Measurements from ENCODE around the gene SELENOI.
"Not testable (repeated sequence)": the region's sequence is repeated elsewhere in the genome, so short reads cannot be mapped to it uniquely, and the experiment has no call there.

Gene SELENOI

DNA sequence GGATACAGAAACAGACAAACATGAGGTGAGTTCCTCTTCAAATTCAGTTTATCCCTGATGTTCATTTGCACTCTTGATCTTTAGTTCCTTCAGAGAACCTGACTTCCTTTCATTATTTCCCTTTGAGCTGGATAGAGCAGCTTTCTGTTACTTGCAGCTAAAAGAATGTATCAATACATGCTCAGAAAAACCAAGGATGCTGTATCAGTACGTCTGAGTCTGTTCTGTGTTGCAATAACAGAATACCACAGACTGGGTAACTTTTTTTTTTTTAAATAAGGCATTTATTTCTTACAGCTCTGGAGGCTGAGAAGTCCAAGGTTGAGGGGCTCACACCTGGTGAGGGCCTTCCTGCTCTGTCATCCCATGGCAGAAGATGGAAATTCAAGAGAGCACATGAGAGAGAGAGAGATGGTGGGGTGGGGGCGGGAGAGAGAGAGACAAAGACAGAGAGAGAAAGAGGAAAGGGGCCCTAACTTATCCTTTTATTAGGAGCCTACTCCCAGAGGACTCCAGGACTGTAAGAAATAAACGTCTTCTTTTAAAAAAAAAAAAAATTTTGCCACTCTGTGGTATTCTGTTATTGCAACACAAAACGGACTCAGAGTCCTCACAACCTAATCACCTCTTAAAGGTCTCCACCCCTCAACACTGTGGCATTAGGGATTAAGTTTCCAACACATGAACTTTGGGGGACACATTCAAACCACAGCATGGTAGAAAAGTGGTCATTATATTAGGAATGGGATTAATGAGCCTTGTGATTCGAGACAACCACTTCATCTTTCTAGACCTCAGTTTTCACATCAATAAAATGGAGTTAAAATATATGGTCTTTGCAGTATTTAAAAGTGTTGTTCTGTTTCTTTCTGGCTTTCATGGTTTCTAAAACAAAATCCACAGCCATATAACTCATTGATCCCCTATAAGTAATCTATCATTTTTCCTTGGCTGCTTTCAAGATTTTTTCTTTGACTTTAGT, 18.4 kb upstream of the SELENOI start:
- no peak for DNase-seq (ENCODE audit: low spot score)

- not testable (repeated sequence) for DNase-seq (ENCODE audit: low spot score)
These were observed 16.9 kb upstream of the SELENOI start for GRCh38 chr2:26329083-26329482.

GRCh38 chr2:26330114-26330549, 15.8 kb upstream of the SELENOI start:
- DNase-seq (ENCODE audit: low spot score): peak; percentile 79

- DNase-seq (ENCODE audit: low spot score): no peak
These were observed 15.3 kb upstream of the SELENOI start for GRCh38 chr2:26330604-26331003.

DNA sequence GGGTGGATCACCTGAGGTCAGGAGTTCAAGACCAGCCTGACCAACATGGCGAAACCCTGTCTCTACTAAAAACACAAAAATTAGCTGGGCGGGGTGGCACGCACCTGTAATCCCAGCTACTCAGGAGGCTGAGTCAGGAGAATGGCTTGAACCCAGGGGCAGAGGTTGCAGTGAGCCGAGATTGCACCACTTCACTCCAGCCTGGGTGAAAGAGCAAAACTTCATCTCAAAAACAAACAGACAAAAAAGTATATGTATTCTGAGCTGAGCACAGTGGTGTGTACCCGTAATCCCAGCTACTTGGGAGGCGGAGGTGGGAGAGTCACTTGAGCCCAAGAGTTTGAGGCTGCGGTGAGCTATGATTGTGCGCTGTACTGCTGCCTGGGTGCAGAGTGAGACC, 14.6 kb upstream of the SELENOI start:
- DNase-seq (ENCODE audit: low spot score): not testable (repeated sequence)

DNA sequence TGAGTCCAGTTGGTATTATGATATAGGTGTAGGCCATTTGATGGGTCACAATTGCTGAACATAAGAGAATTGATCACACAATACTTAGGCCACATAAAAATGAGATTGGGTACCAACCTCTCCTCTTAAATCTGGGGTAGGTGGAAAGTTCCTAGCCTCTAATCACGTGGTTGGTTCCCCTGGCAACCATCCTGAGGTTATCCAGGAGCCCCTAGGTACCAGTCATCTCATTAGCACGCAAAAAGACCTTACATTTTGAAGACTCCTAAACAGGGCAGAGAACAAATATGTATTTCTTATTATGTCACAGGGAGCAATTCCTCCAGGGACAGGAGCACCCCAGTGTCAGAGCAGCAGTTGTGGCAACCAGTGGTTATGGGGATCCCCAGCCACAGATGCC, 12.7 kb upstream of the SELENOI start:
- no peak for DNase-seq (ENCODE audit: low spot score)

- DNase-seq (ENCODE audit: low spot score): no peak
These were observed 10.7 kb upstream of the SELENOI start for GRCh38 chr2:26335231-26335630.

DNA sequence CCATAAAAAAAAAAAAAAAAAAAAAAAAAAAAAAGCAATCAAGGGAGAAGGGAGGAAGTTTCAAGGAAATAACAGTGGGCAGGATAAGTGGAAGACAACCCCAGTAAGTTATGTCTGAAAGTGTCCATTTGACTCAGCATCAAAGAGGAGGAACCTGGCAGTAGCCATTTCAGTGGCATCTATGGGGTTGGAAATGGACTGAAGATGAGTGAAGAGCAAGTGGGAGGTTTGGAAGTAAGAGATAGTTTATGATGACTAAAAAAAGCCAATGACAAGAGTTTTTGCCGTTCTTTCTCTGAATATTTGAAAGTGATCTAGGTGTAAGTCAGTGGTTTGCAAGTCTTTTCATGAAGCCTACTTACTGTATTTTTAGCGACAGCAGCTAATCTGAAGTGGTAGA, 9.2 kb upstream of the SELENOI start:
- DNase-seq (ENCODE audit: low spot score): no peak

DNA sequence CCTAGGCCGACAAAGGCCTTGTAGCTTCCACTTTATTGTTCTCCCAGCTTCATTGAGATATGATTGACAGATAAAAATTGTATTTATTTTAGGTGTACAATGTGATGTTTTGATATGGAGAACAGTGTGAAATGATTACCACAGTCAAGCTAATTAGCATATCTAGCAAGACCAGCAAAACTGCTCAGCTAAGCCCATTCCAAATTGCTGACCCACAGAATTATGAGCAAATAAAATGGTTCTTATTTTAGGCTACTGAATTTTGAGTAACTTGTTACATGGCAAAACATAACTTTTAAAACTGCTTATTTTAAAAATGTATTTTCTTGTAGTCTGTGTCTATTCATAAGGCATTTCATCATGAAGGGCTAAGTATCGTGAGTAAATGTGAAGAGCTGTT, 8.6 kb upstream of the SELENOI start:
- DNase-seq (ENCODE audit: low spot score): no peak

DNA sequence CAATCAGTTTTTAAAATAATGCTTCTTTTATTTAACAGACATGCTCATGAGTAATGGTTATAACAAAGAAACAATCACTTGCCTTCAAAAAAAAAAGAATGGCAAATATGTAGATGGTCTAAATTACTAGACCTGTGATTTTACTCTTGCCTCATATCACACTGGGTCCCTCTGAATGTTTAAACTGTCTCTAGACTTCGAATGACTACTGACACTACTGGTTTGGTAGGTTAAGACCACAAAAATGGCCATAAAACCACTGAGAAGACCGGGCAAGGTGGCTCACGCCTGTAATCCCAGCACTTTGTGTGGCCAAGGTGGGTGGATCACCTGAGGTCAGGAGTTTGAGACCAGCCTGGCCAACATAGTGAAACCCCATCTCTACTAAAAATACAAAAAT, 5.1 kb upstream of the SELENOI start:
- no peak for DNase-seq (ENCODE audit: low spot score)

DNA sequence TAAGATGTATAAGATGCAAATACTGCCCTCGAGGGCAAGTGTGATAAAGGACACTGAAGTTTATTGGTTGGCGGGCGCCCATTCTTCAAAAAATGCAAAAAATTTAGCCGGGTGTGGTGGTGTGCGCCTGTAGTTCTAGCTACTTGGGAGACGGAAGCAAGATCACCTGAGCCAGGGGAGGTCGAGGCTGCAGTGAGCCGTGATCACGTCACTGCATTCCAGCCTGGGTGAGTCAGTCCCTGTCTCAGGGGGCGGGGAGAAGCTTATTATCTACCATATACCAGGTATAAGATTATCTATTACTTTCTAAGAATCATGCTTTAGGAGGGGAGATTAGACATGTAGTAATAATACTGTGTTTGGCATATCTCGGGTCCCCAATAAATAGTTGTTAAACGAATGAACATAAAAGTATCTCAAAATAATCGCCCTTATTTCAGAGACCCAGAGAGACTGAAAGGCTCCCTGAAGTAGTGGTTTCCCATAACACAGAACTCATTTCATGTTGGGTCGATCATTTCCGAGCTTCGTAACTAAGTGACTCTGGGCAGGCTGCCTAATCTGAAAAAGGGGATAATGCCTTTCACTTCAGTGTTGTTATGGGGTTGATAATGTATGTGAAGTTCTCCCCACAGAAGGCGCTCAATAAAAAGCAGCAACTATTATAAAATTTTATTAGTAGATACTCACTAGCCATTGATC, 1.2 kb upstream of the SELENOI start:
- DNase-seq (ENCODE audit: low spot score): peak; percentile 41

DNA sequence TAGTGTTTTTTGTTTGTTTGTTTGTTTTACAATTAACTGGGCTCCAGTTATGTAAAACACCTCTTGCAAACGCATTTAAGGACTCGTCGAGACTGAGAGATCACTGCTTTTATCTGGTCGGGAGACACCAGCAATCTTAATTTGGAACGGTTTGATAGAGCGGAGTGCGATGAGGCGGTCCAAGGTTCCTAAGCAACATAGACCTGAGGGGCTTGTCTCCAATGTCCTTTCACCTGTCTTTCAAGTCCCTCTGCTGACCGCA, 729 bp upstream of the SELENOI start:
- DNase-seq (ENCODE audit: low spot score): no peak

- DNase-seq (ENCODE audit: low spot score): peak; percentile 52
These were observed 611 bp downstream of the SELENOI start, which contains the start of gene ADGRF3 for GRCh38 chr2:26346454-26347053. ADGRF3 (minus strand) TSS chr2:26346789; CDS start chr2:26346234, 555 bp downstream.

GRCh38 chr2:26347286-26347865, 1.4 kb downstream of the SELENOI start:
- DNase-seq (ENCODE audit: low spot score): no peak

- no peak for DNase-seq (ENCODE audit: low spot score)
These were observed 3.7 kb downstream of the SELENOI start for GRCh38 chr2:26349690-26350089.

DNA sequence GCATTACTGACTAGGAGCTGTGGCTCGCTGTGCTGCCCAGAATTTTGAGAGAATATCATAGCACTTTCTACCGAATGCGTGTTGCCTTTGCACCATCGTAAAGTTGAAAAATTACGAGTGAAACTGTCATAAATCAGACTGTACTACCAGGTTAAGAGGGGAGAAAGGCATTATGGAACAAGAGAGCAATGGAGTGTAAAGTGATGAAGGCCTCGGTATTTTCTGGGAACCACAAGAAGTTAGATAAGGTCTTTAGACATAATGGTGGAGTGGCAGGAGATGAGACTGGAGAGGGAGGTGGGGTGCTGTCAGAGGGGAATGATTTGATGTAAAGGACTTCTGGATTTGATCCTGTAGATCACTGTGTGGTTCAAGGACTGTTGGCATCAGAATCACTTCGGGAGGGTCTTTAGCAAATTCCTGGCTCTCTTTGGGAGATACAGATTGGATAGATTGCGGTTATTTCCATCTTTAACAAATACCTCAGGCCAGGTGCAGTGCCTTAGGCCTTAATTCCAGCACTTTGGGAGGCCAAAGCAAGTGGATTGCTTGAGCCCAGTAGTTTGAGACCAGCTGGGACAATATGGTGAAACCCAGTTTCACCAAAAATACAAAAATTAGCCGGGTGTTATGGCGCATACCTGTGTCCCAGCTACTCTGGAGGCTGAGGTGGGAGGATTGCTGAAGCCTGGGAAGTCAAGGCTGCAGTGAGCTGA, 5.6 kb downstream of the SELENOI start:
- no peak for DNase-seq (ENCODE audit: low spot score)

DNA sequence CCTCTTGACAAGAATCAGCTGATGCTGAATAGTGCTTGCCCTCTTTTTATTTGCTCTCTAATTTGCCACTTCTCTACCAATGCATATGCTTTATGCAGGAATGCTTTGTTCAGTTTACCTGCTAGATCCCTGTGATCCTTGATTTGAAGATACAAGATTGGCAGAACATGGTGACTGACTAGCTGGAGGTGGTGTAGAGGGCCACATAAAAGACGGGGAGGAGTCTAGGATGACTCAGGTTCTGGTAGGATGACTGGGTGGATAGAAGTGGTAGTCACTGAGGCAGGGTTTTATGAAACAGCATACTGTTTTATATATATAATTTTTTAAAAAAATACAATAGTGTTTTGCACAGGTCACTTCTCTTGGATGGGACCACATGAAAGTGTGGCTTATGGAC, 6.9 kb downstream of the SELENOI start:
- peak; percentile 23 for DNase-seq (ENCODE audit: low spot score)

DNA sequence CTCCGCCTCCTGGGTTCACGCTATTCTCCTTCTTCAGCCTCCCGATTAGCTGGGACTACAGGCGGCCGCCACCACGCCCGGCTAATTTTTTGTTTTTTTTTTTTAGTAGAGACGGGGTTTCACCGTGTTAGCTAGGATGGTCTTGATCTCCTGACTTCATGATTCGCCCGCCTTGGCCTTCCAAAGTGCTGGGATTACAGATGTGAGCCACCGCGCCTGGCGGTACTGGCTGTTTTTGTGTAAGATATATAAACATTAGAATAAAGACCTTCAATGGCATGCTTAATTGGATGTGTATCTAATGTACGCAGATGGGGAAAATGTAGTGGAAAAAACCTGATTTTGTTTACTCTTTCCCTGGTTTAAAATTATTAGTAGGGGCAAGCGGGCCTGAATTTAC, 8.5 kb downstream of the SELENOI start:
- DNase-seq (ENCODE audit: low spot score): not testable (repeated sequence)

DNA sequence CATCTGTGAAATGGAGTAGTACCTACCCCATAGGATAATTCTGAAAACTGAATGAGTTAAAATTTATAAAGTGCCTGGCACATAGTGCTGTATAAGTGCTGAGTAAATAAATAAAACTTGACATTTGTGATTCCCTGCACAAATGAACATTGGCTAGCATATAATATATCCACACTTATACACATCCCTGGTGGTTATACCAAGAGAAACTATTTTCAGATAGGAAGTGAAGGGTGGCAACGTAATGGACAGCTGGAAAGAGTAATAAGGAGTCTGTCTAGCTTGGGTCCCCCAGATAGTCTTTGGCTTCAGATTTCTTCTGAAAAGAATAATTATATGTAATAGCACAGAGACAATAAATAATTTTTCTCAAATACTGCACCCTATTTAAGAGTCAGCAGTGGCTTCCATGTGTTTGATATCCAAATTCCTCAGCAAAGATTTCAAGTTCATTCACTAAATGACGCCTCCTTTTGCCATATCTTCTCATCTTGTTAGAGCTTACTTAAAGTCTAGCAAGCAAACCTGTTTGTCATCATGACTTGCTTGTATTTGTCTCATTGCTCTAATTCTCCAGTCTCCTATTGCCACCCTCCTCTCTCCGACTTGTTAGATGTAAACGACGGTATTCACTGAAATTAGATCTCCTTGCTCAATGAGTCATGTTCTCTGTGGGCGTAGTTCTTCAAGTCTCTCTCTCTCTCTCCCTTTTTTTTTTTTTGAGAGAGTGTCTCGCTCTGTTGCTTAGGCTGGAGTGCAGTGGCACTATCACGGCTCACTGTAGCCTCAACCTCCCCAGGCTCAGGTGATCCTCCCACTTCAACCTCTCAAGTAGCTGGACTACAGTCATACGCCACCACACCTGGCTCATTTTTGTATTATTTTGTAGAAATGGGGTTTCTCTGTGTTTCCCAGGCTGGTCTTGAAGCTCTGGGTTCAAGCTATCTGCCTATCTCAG, 9.4 kb downstream of the SELENOI start:
- no peak for DNase-seq (ENCODE audit: low spot score)

DNA sequence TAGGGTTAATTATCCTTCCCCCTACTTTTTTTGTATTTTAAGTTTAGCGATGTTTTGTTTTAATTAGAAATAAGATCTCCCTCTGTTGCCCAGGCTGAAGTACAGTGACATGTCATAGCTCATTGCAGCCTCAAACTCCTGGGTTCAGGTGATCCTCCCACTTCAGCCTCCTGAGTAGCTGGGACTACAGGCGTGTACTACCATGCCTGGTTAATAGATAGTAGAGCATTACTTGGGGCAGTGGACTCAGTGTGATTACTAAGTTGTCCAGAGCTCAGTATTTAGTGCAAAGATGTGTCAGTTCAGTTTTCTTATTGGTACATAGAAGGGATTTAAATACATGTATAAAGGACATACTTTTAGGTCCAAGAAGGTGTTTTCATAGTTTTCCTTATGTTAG, 10.2 kb downstream of the SELENOI start:
- DNase-seq (ENCODE audit: low spot score): no peak

DNA sequence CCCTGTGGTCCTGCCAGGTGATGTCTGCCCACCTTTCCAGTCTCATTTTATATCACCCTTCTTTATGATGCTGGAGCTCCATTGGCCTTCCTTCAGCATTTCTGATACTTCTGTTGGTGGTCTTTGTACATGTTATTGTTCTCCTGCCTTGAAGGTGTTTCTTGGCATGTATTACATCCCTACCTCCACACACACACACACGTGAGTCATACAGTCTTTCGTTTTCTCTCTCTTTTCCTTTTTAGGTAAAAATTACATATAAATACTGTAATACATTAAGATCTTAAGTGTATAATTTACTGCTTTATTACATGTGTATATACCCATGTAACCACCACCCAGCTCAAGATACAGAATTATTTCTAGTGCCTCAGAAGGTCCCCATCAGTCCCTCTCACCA, 10.8 kb downstream of the SELENOI start:
- no peak for DNase-seq (ENCODE audit: low spot score)
